ENCODE data around the gene NPLOC4.

DNA sequence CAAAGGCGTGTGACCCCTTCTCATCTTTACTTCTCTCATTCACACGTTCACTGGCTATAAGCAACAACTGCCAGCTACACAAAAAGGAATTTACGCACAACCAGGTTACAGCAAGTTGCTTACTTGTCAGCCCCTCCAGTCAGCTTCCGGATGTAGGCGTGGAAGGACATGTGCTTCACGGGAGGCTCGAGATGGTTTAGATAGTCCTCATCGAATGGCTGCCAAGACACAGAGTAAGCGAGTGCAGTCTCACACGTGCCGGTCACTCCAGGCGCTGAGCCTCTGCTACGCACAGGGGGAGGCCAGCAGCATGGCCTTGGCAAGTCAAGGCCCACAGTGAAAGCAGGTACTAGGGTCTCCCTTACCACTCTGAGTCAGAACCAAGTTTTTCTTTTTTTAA lies 28.3 kb downstream of the NPLOC4 start:
- no peak for TF ChIP-seq ZNF564 (CRISPR knock-in tag; IDR thresholded peaks at IDR 0.05)
- TF ChIP-seq, protein P1, sequence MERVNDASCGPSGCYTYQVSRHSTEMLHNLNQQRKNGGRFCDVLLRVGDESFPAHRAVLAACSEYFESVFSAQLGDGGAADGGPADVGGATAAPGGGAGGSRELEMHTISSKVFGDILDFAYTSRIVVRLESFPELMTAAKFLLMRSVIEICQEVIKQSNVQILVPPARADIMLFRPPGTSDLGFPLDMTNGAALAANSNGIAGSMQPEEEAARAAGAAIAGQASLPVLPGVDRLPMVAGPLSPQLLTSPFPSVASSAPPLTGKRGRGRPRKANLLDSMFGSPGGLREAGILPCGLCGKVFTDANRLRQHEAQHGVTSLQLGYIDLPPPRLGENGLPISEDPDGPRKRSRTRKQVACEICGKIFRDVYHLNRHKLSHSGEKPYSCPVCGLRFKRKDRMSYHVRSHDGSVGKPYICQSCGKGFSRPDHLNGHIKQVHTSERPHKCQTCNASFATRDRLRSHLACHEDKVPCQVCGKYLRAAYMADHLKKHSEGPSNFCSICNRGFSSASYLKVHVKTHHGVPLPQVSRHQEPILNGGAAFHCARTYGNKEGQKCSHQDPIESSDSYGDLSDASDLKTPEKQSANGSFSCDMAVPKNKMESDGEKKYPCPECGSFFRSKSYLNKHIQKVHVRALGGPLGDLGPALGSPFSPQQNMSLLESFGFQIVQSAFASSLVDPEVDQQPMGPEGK (CRISPR knock-in tag; IDR thresholded peaks at IDR 0.05): no peak
- TF ChIP-seq, protein P2, sequence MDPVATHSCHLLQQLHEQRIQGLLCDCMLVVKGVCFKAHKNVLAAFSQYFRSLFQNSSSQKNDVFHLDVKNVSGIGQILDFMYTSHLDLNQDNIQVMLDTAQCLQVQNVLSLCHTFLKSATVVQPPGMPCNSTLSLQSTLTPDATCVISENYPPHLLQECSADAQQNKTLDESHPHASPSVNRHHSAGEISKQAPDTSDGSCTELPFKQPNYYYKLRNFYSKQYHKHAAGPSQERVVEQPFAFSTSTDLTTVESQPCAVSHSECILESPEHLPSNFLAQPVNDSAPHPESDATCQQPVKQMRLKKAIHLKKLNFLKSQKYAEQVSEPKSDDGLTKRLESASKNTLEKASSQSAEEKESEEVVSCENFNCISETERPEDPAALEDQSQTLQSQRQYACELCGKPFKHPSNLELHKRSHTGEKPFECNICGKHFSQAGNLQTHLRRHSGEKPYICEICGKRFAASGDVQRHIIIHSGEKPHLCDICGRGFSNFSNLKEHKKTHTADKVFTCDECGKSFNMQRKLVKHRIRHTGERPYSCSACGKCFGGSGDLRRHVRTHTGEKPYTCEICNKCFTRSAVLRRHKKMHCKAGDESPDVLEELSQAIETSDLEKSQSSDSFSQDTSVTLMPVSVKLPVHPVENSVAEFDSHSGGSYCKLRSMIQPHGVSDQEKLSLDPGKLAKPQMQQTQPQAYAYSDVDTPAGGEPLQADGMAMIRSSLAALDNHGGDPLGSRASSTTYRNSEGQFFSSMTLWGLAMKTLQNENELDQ (CRISPR knock-in tag; IDR thresholded peaks at IDR 0.05; ENCODE audit: borderline replicate concordance): no peak
- TF ChIP-seq, protein P3, sequence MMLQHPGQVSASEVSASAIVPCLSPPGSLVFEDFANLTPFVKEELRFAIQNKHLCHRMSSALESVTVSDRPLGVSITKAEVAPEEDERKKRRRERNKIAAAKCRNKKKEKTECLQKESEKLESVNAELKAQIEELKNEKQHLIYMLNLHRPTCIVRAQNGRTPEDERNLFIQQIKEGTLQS (CRISPR knock-in tag; IDR thresholded peaks at IDR 0.05): no peak
- no peak for TF ChIP-seq GTF2F1 (IDR thresholded peaks at IDR 0.05; ENCODE audit: low read length)
- TF ChIP-seq HNRNPUL1 (IDR thresholded peaks at IDR 0.05; ENCODE audit: low read depth, low read length): no peak

All from HepG2 (cell line).